WTC11 (cell line): ENCODE results near the gene RPL11. TPM values are rescaled to one million over a fixed set of nuclear protein-coding genes. Genes with fewer than 3 reads are reported as not detected.

Experiments
- ATAC-seq: fragments of 200-7000 bp; cut with Tn5 transposase; 2 replicates; pipeline ENCODE4 v1.10.0; 2021; ENCODE audit warnings: mild to moderate bottlenecking, moderate library complexity
- CTCF ChIA-PET: fragments of 300-600 bp; sonication (Branson Sonifier 250); formaldehyde crosslinking; loops from one replicate; lab custom pipeline; 2021; ENCODE audit warnings: antibody characterized with exemption; lab: Charles Lee
- POLR2A ChIA-PET: fragments of 350-600 bp; sonication (Branson Sonifier 250); formaldehyde crosslinking; loops from one replicate; lab custom pipeline; 2021; ENCODE audit warnings: antibody characterized with exemption; lab: Charles Lee
- DNase-seq: peaks from one replicate; pipeline ENCODE4 v3.0.0; 2021; ENCODE audit warnings: low spot score
- H3K27ac Mint-ChIP-seq: 2 replicates; pipeline ENCODE4 v1.8.0; 2021; ENCODE audit warnings: mixed read lengths
- H3K27me3 Mint-ChIP-seq: 2 replicates; pipeline ENCODE4 v1.8.0; 2021; ENCODE audit warnings: low read depth, mild to moderate bottlenecking, moderate library complexity, mixed read lengths
- H3K36me3 Mint-ChIP-seq: 2 replicates; pipeline ENCODE4 v1.8.0; 2021; ENCODE audit warnings: mixed read lengths
- H3K4me1 Mint-ChIP-seq: 2 replicates; pipeline ENCODE4 v1.8.0; 2022; ENCODE audit warnings: mixed read lengths
- H3K4me3 Mint-ChIP-seq: 2 replicates; pipeline ENCODE4 v1.8.0; 2021; ENCODE audit warnings: mild to moderate bottlenecking, moderate library complexity, mixed read lengths
- H3K9me3 Mint-ChIP-seq: 2 replicates; pipeline ENCODE4 v1.8.0; 2021; ENCODE audit warnings: mixed read lengths
- ATF1 ChIP-seq: sonication (generic); formaldehyde crosslinking; IDR thresholded peaks from 2 replicates; pipeline ENCODE4 v1.8.1; 2023; ENCODE audit warnings: mild to moderate bottlenecking, moderate library complexity, missing genetic modification reagents
- ATF6 ChIP-seq: sonication (generic); formaldehyde crosslinking; IDR thresholded peaks from 2 replicates; pipeline ENCODE4 v1.8.1; 2023; ENCODE audit warnings: mild to moderate bottlenecking, missing genetic modification reagents
- CBFB ChIP-seq: sonication (generic); formaldehyde crosslinking; IDR thresholded peaks from 2 replicates; pipeline ENCODE4 v1.8.1; 2022; ENCODE audit warnings: mild to moderate bottlenecking, low read depth, missing genetic modification reagents
- CDX4 ChIP-seq: fragments of 250-450 bp; sonication (Bioruptor Pico); IDR thresholded peaks from 2 replicates; pipeline ENCODE4 v1.9.0; 2021; ENCODE audit warnings: moderate library complexity, mild to moderate bottlenecking, inconsistent platforms, borderline replicate concordance
- E2F1 ChIP-seq: sonication (generic); formaldehyde crosslinking; IDR thresholded peaks from 2 replicates; pipeline ENCODE4 v1.8.0; 2022; ENCODE audit warnings: mild to moderate bottlenecking, missing genetic modification reagents
- E2F4 ChIP-seq: sonication (generic); formaldehyde crosslinking; IDR thresholded peaks from 2 replicates; pipeline ENCODE4 v1.8.1; 2022; ENCODE audit warnings: low read depth, mild to moderate bottlenecking, moderate library complexity, missing genetic modification reagents, borderline replicate concordance
- ELF4 ChIP-seq: sonication (generic); formaldehyde crosslinking; IDR thresholded peaks from 2 replicates; pipeline ENCODE4 v1.8.1; 2022; ENCODE audit warnings: low read depth, mild to moderate bottlenecking, moderate library complexity, missing genetic modification reagents
- ESRRA ChIP-seq: sonication (generic); formaldehyde crosslinking; IDR thresholded peaks from 2 replicates; pipeline ENCODE4 v1.8.1; 2022; ENCODE audit warnings: mild to moderate bottlenecking, missing genetic modification reagents, borderline replicate concordance
- FOXJ3 ChIP-seq: sonication (generic); formaldehyde crosslinking; IDR thresholded peaks from 2 replicates; pipeline ENCODE4 v1.9.0; 2021; ENCODE audit warnings: missing genetic modification reagents, mild to moderate bottlenecking, borderline replicate concordance
- FOXP1 ChIP-seq: sonication (generic); formaldehyde crosslinking; IDR thresholded peaks from 2 replicates; pipeline ENCODE4 v1.8.0; 2022; ENCODE audit warnings: missing genetic modification reagents, mild to moderate bottlenecking, moderate library complexity, borderline replicate concordance
- FOXP4 ChIP-seq: sonication (generic); formaldehyde crosslinking; IDR thresholded peaks from 2 replicates; pipeline ENCODE4 v1.8.0; 2022; ENCODE audit warnings: mild to moderate bottlenecking, missing genetic modification reagents
- GABPB1 ChIP-seq: sonication (generic); formaldehyde crosslinking; IDR thresholded peaks from 2 replicates; pipeline ENCODE4 v1.8.1; 2023; ENCODE audit warnings: mild to moderate bottlenecking, missing genetic modification reagents
- GRHL2 ChIP-seq: fragments of 250-450 bp; sonication (Bioruptor Pico); IDR thresholded peaks from 2 replicates; pipeline ENCODE4 v1.8.0; 2022; ENCODE audit warnings: mild to moderate bottlenecking, moderate library complexity; ENCODE audit not compliant: insufficient replicate concordance, severe bottlenecking
- JAZF1 ChIP-seq: fragments of 250-450 bp; sonication (Bioruptor Pico); IDR thresholded peaks from 2 replicates; pipeline ENCODE4 v1.9.0; 2021; ENCODE audit warnings: moderate library complexity, mild to moderate bottlenecking, inconsistent platforms
- OVOL2 ChIP-seq: fragments of 250-450 bp; sonication (Bioruptor Pico); IDR thresholded peaks from 2 replicates; pipeline ENCODE4 v1.9.0; 2021; ENCODE audit warnings: mild to moderate bottlenecking, borderline replicate concordance
- RELA ChIP-seq: sonication (generic); formaldehyde crosslinking; IDR thresholded peaks from 2 replicates; pipeline ENCODE4 v1.8.1; 2022; ENCODE audit warnings: missing genetic modification reagents, mild to moderate bottlenecking, borderline replicate concordance
- TEAD1 ChIP-seq: sonication (generic); formaldehyde crosslinking; IDR thresholded peaks from 2 replicates; pipeline ENCODE4 v1.8.0; 2022; ENCODE audit warnings: mild to moderate bottlenecking, missing genetic modification reagents
- ZBTB21 ChIP-seq: sonication (generic); formaldehyde crosslinking; IDR thresholded peaks from 2 replicates; pipeline ENCODE4 v1.8.1; 2023; ENCODE audit warnings: mild to moderate bottlenecking, missing genetic modification reagents, borderline replicate concordance
- ZNF416 ChIP-seq: fragments of 250-450 bp; sonication (Bioruptor Pico); IDR thresholded peaks from 2 replicates; pipeline ENCODE4 v1.9.0; 2021; ENCODE audit warnings: mild to moderate bottlenecking, inconsistent platforms
- ZNF423 ChIP-seq: fragments of 250-450 bp; sonication (Bioruptor Pico); IDR thresholded peaks from 2 replicates; pipeline ENCODE4 v2.1.2; 2022; ENCODE audit warnings: mild to moderate bottlenecking, moderate library complexity
- ZNF671 ChIP-seq: fragments of 250-450 bp; sonication (Bioruptor Pico); IDR thresholded peaks from 2 replicates; pipeline ENCODE4 v1.8.0; 2021; ENCODE audit warnings: mild to moderate bottlenecking
- total RNA-seq: library from RNA; stranded (reverse); gene quantifications from 3 replicates; pipeline ENCODE4 v1.2.3, GENCODE V29; 2021

The RPL11 gene
- total RNA-seq, 1 experiment from 2014 or later, result 1,406 TPM

- ATAC-seq, result no peak
- POLR2A ChIA-PET, result interaction anchor here (1.0 kb wide), 1 partner anchor 10 kb away, joined by 3 read pairs; the partner anchor contains the start of gene RPL11
- Mint-ChIP-seq H3K27ac (peak overlapping the region; percentile 42; the same call in 1 of the 2 replicates), H3K27me3 (no peaks in the 10 kb centered on the region), H3K4me1 (peaks cover 5% of the 10 kb centered on the region; the same call in 1 of the 2 replicates), H3K9me3 (no peaks in the 10 kb centered on the region), H3K36me3 (peaks cover 60% of the 10 kb centered on the region), H3K4me3 (no peak overlapping the region)
- CTCF ChIA-PET, result interaction anchor here (0.6 to 3.0 kb wide), 3 partner anchors 10 to 70 kb away, joined by 3 to 12 read pairs (median 4); partner anchors contain the start of gene RPL11
- DNase-seq, result no peak
- no peak for TF ChIP-seq ELF4 (CRISPR knock-in tag)
- TF ChIP-seq ZNF671 (CRISPR knock-in tag), result no peak
- TF ChIP-seq RELA (CRISPR knock-in tag), result no peak
These were observed 10.4 kb downstream of the RPL11 start for GRCh38 chr1:23701996-23702395.

- Mint-ChIP-seq H3K9me3 (no peaks in the 10 kb centered on the region), H3K4me1 (no peaks in the 10 kb centered on the region), H3K36me3 (peaks cover 35% of the 10 kb centered on the region), H3K27ac (peak overlapping the region; percentile 41), H3K27me3 (no peaks in the 10 kb centered on the region), H3K4me3 (no peak overlapping the region)
- ChIA-PET POLR2A (no interaction called here), CTCF (interaction anchor here (1.2 kb wide), 2 partner anchors 14 to 41 kb away, joined by 3 to 5 read pairs; no protein-coding TSS in a partner anchor)
- ATAC-seq (no peak), DNase-seq (no peak)
- TF ChIP-seq ESRRA (no peak), OVOL2 (CRISPR knock-in tag) (no peak), FOXP1 (CRISPR knock-in tag) (no peak), ATF1 (CRISPR knock-in tag) (no peak), ZBTB21 (CRISPR knock-in tag) (no peak), CBFB (CRISPR knock-in tag) (no peak), CDX4 (no peak), JAZF1 (CRISPR knock-in tag) (no peak), ZNF423 (CRISPR knock-in tag) (no peak), FOXP4 (CRISPR knock-in tag) (no peak), FOXJ3 (CRISPR knock-in tag) (no peak), GABPB1 (CRISPR knock-in tag) (no peak), ATF6 (CRISPR knock-in tag) (no peak), TEAD1 (CRISPR knock-in tag) (no peak), E2F1 (CRISPR knock-in tag) (no peak), ZNF416 (CRISPR knock-in tag) (no peak), GRHL2 (CRISPR knock-in tag) (no peak), RELA (CRISPR knock-in tag) (no peak), E2F4 (CRISPR knock-in tag) (no peak)
These were observed 13.4 kb downstream of the RPL11 start for GRCh38 chr1:23704834-23705495.
